Measurements from ENCODE around the gene PRKCZ. TPM values are rescaled to one million over a fixed set of nuclear protein-coding genes. Genes with fewer than 3 reads are reported as not detected.
A peak's percentile ranks its signal among the peaks of the same experiment; 100 is the strongest.

The PRKCZ gene
- polyA plus RNA-seq, 1 of the 3 experiments (the other 2 are of a cell fraction): 24.2 TPM

DNA sequence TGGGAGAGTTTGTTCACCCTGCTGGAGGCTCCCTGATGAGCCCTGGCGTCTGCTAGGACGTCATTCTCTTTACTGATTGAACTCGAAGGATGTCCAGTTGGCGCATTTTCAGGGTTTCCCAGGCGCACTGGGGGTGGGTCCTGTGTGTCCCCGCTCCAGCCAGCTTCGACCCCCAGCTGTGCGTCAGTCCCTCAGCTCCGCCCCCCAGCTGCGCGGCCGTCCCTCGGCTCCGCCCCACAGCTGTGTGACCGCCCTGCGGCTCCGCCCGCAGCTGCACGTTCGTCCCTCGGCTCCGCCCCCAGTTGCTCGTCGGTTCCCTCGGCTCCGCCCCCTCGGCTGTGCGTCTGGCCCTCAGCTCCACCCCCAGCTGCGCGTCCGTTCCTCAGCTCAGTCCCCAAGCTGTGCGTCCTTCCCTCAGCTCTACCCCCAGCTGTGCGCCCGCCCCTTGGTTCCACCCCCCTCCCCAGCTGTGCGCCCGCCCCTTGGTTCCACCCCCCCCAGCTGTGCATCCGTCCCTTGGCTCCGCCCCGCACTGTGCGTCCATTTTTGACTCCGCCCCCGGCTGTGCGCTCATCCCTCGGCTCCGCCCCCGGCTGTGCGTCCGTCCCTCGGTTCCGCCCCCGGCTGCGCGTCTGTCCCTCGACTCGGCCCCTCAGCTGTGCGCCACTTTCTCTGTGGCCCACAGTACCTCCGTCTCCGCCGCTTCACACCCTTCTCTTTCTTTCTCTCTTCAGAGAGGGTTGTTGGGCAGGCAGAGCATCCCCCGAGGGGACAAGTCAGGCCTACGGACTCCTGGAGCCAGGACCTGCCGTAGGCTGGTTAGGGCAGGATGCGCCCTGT is 83.0 kb downstream of the PRKCZ start:
- POLR2A ChIA-PET: no interaction called here
- CTCF ChIA-PET: interaction anchor here (0.6 to 1.5 kb wide), 5 partner anchors 20 to 248 kb away, joined by 3 to 5 read pairs (median 3); no protein-coding TSS in a partner anchor
- H3K4me2 ChIP-seq: peak overlapping the region; percentile 84
- peak overlapping the region; percentile 75; the same call in 1 of the 2 replicates for H3K9ac ChIP-seq
- H3F3A ChIP-seq (replicated peaks; ENCODE audit: insufficient read depth): peaks cover 5% of the 10 kb centered on the region
- peak; percentile 11; the same call in 1 of the 2 replicates for TF ChIP-seq MXI1 (IDR thresholded peaks at IDR 0.05; ENCODE audit: low read depth, low read length)
- TF ChIP-seq RCOR1 (IDR thresholded peaks at IDR 0.05; ENCODE audit: low read length): no peak
- no peak for TF ChIP-seq TAF1 (IDR thresholded peaks at IDR 0.05; ENCODE audit: borderline replicate concordance, low read depth, low read length)
- no peak for TF ChIP-seq FOSL2 (IDR thresholded peaks at IDR 0.05; ENCODE audit: borderline replicate concordance, low read depth)
- TF ChIP-seq, protein P1, sequence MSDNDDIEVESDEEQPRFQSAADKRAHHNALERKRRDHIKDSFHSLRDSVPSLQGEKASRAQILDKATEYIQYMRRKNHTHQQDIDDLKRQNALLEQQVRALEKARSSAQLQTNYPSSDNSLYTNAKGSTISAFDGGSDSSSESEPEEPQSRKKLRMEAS (IDR thresholded peaks at IDR 0.05; ENCODE audit: low read depth): no peak
- TF ChIP-seq, protein P2, sequence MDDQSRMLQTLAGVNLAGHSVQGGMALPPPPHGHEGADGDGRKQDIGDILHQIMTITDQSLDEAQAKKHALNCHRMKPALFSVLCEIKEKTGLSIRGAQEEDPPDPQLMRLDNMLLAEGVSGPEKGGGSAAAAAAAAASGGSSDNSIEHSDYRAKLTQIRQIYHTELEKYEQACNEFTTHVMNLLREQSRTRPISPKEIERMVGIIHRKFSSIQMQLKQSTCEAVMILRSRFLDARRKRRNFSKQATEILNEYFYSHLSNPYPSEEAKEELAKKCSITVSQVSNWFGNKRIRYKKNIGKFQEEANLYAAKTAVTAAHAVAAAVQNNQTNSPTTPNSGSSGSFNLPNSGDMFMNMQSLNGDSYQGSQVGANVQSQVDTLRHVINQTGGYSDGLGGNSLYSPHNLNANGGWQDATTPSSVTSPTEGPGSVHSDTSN (IDR thresholded peaks at IDR 0.05): no peak
- TF ChIP-seq NRF1 (IDR thresholded peaks at IDR 0.05; ENCODE audit: low read depth, low read length): peak; percentile 53; the same call in 1 of the 2 replicates
- no peak for TF ChIP-seq GATA2 (CRISPR knock-in tag; IDR thresholded peaks at IDR 0.05)
- peak overlapping the region; percentile 79 for H2AFZ ChIP-seq (ENCODE audit: low read depth)
- H4K20me1 ChIP-seq (ENCODE audit: insufficient read depth): no peaks in the 10 kb centered on the region
- H3K27me3 ChIP-seq (ENCODE audit: insufficient read depth): no peaks in the 10 kb centered on the region
- H3K9me3 ChIP-seq: no peaks in the 10 kb centered on the region
- no peaks in the 10 kb centered on the region for H3K79me2 ChIP-seq (ENCODE audit: insufficient read depth)
- H3K4me3 ChIP-seq (ENCODE audit: low read depth in 2 of 2, low read length in 1 of 2): peak overlapping the region; percentile 49 to 52
- no peaks in the 10 kb centered on the region for H3K9me2 ChIP-seq
- WGBS (ENCODE audit: low lambda C conversion rate): 12% methylated on average over 39 of the region's 63 CpGs
- peak; percentile 96 for DNase-seq
- peaks cover 0 to 33% of the 10 kb centered on the region in 2 experiments; a peak in 2 of 4 replicates for H3K4me1 ChIP-seq (ENCODE audit: control insufficient read depth in 1 of 2, insufficient read depth in 2 of 2, low read depth in 1 of 2, low read length in 1 of 2)
- H3K27ac ChIP-seq (ENCODE audit: low read depth in 2 of 2, low read length in 1 of 2): peak overlapping the region; percentile 65 to 85
- H3K36me3 ChIP-seq (replicated peaks in 1 of 2; ENCODE audit: control insufficient read depth in 1 of 2, insufficient read depth in 2 of 2, low read length in 1 of 2): no peaks in the 10 kb centered on the region

DNA sequence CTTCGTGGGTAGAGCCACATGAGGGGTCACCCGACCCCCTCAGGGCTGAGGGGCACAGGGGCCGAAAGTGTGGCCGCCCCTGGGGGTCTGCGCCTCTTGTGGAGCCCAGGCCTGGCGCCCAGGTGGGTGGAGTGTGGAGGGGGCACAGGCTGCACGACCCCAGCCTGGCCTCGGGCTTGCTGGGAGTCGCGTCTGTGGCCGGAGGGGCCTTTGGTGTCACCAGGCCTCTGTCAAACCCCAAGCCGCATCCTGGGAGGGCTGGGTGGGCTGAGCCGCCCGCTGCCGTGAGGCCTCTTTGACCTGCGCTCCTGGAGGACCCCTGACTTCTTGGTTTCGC is 83.6 kb downstream of the PRKCZ start:
- H3K36me3 ChIP-seq (replicated peaks in 1 of 2; ENCODE audit: control insufficient read depth in 1 of 2, insufficient read depth in 2 of 2, low read length in 1 of 2): no peaks in the 10 kb centered on the region
- TF ChIP-seq POLR2AphosphoS5 (IDR thresholded peaks at IDR 0.05; ENCODE audit: low read depth, low read length) (no peak), JUND (IDR thresholded peaks at IDR 0.05) (no peak), CTCF (IDR thresholded peaks at IDR 0.05) (no peak), RXRA (IDR thresholded peaks at IDR 0.05; ENCODE audit: borderline replicate concordance, low read depth) (no peak), EP300 (IDR thresholded peaks at IDR 0.05; ENCODE audit: borderline replicate concordance in 1 of 2, low read depth in 1 of 2, low read length in 1 of 2) (no peak), SIN3A (IDR thresholded peaks at IDR 0.05; ENCODE audit: borderline replicate concordance, low read depth, low read length) (no peak), MEF2A (IDR thresholded peaks at IDR 0.05; ENCODE audit: borderline replicate concordance, low read depth) (no peak), TCF12 (IDR thresholded peaks at IDR 0.05) (no peak), RAD21 (IDR thresholded peaks at IDR 0.05; ENCODE audit: low read length) (no peak), TAF1 (IDR thresholded peaks at IDR 0.05; ENCODE audit: borderline replicate concordance, low read depth, low read length) (no peak)
- TF ChIP-seq, protein P3, sequence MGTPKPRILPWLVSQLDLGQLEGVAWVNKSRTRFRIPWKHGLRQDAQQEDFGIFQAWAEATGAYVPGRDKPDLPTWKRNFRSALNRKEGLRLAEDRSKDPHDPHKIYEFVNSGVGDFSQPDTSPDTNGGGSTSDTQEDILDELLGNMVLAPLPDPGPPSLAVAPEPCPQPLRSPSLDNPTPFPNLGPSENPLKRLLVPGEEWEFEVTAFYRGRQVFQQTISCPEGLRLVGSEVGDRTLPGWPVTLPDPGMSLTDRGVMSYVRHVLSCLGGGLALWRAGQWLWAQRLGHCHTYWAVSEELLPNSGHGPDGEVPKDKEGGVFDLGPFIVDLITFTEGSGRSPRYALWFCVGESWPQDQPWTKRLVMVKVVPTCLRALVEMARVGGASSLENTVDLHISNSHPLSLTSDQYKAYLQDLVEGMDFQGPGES (IDR thresholded peaks at IDR 0.05; ENCODE audit: low read depth, low read length): no peak
- H2AFZ ChIP-seq (ENCODE audit: low read depth): peak overlapping the region; percentile 78; the same call in 1 of the 2 replicates
- no peak for DNase-seq
- H4K20me1 ChIP-seq (ENCODE audit: insufficient read depth): no peaks in the 10 kb centered on the region
- WGBS (ENCODE audit: low lambda C conversion rate): 75% methylated on average over 8 of the region's 17 CpGs
- no peaks in the 10 kb centered on the region for H3K9me3 ChIP-seq
- no peaks in the 10 kb centered on the region for H3K27me3 ChIP-seq (ENCODE audit: insufficient read depth)
- POLR2A ChIA-PET: no interaction called here
- no peak overlapping the region; the same call in 1 of the 2 replicates for H3K9ac ChIP-seq
- peak overlapping the region in 1 of 2 experiments; percentile 49; a peak in 2 of 4 replicates for H3K4me3 ChIP-seq (ENCODE audit: low read depth in 2 of 2, low read length in 1 of 2)
- peaks cover 0 to 33% of the 10 kb centered on the region in 2 experiments; a peak in 2 of 4 replicates for H3K4me1 ChIP-seq (ENCODE audit: control insufficient read depth in 1 of 2, insufficient read depth in 2 of 2, low read depth in 1 of 2, low read length in 1 of 2)
- H3K4me2 ChIP-seq: no peak overlapping the region; the same call in 1 of the 2 replicates
- H3K27ac ChIP-seq (ENCODE audit: low read depth in 2 of 2, low read length in 1 of 2): peak overlapping the region; percentile 65 to 85; a peak in 3 of 4 replicates
- no peaks in the 10 kb centered on the region for H3K79me2 ChIP-seq (ENCODE audit: insufficient read depth)
- peaks cover 5% of the 10 kb centered on the region for H3F3A ChIP-seq (replicated peaks; ENCODE audit: insufficient read depth)
- H3K9me2 ChIP-seq: no peaks in the 10 kb centered on the region
- CTCF ChIA-PET: interaction anchor here (0.9 to 1.5 kb wide), 4 partner anchors 20 to 248 kb away, joined by 3 to 5 read pairs (median 4); no protein-coding TSS in a partner anchor

All from SK-N-SH (cell line).